PC-3 (cell line): ENCODE measurements around the gene ANK2. TPM values are rescaled to one million over a fixed set of nuclear protein-coding genes. Genes with fewer than 3 reads are reported as not detected.

Experiments
- ATAC-seq: fragments of 200-7000 bp; cut with Tn5 transposase; 2 replicates; pipeline ENCODE4 v1.9.1; 2020; ENCODE audit warnings: mild to moderate bottlenecking, moderate library complexity
- BruUV-seq: library from RNA; stranded (reverse); fragments of 400-500 nt; replicated peaks from 2 replicates; lab custom pipeline; 2021; lab: Mats Ljungman, UMichigan
- CTCF ChIA-PET: fragments of 300-600 bp; sonication (Branson Sonifier 250); formaldehyde crosslinking; loops from one replicate; lab custom pipeline; 2022; ENCODE audit warnings: antibody characterized with exemption; lab: Charles Lee
- POLR2A ChIA-PET: fragments of 300-600 bp; sonication (Branson Sonifier 250); formaldehyde crosslinking; loops from one replicate; lab custom pipeline; 2022; ENCODE audit warnings: antibody characterized with exemption; ENCODE audit not compliant: unreplicated experiment; lab: Charles Lee
- DNase-seq: peaks from one replicate; pipeline ENCODE4 v3.0.0-alpha.2; 2015
- H2AFZ ChIP-seq: fragments of 300-600 bp; sonication (generic); 2 replicates; pipeline ENCODE4 v1.6.0; 2016; ENCODE audit warnings: antibody characterized with exemption, low read length
- H3F3A ChIP-seq: fragments of 300-600 bp; sonication (generic); one replicate; pipeline ENCODE4 v1.6.0; 2017; ENCODE audit warnings: antibody characterized with exemption, low read length, control low read depth, mild to moderate bottlenecking; ENCODE audit not compliant: unreplicated experiment
- H3K27ac ChIP-seq: fragments of 300-600 bp; sonication (generic); 2 replicates; pipeline ENCODE4 v1.5.1; 2016; ENCODE audit warnings: mild to moderate bottlenecking, low read length
- H3K27me3 ChIP-seq: fragments of 300-600 bp; sonication (generic); 2 replicates; pipeline ENCODE4 v1.6.1; 2016; ENCODE audit warnings: low read length, mixed read lengths
- H3K36me3 ChIP-seq: fragments of 300-600 bp; sonication (generic); 2 replicates; pipeline ENCODE4 v1.6.1; 2016; ENCODE audit warnings: low read depth, mixed run types, low read length, mixed read lengths
- H3K4me1 ChIP-seq: fragments of 300-600 bp; sonication (generic); 2 replicates; pipeline ENCODE4 v1.5.1; 2016; ENCODE audit warnings: low read length; ENCODE audit not compliant: insufficient read depth
- H3K4me2 ChIP-seq: fragments of 300-600 bp; sonication (generic); 2 replicates; pipeline ENCODE4 v1.6.0; 2016; ENCODE audit warnings: low read length
- H3K4me3 ChIP-seq: fragments of 300-600 bp; sonication (generic); 2 replicates; pipeline ENCODE4 v1.5.1; 2016; ENCODE audit warnings: mild to moderate bottlenecking, low read length, mixed read lengths
- H3K79me2 ChIP-seq: fragments of 300-600 bp; sonication (generic); 2 replicates; pipeline ENCODE4 v1.6.1; 2017; ENCODE audit warnings: low read length, mixed read lengths
- H3K9ac ChIP-seq: fragments of 300-600 bp; sonication (generic); 2 replicates; pipeline ENCODE4 v1.6.0; 2016; ENCODE audit warnings: mild to moderate bottlenecking, low read length
- H3K9me2 ChIP-seq: fragments of 300-600 bp; sonication (generic); replicated peaks from 2 replicates; pipeline ENCODE4 v1.6.1; 2016; ENCODE audit warnings: mixed run types, low read length, mixed read lengths
- H3K9me3 ChIP-seq: fragments of 300-600 bp; sonication (generic); 2 replicates; pipeline ENCODE4 v1.6.1; 2016; ENCODE audit warnings: low read length, mixed read lengths
- H4K20me1 ChIP-seq: fragments of 300-600 bp; sonication (generic); 2 replicates; pipeline ENCODE4 v1.6.1; 2016; ENCODE audit warnings: low read length, mixed read lengths
- EZH2 ChIP-seq: fragments of 300-600 bp; sonication (generic); IDR thresholded peaks from one replicate; pipeline ENCODE4 v1.6.1; 2017; ENCODE audit warnings: antibody characterized with exemption, mild to moderate bottlenecking, low read length; ENCODE audit not compliant: unreplicated experiment
- EZH2phosphoT487 ChIP-seq: fragments of 300-600 bp; sonication (generic); IDR thresholded peaks from 2 replicates; pipeline ENCODE4 v1.6.1; 2018; ENCODE audit warnings: mild to moderate bottlenecking, antibody characterized with exemption, low read length, borderline replicate concordance
- intact Hi-C: fragments of 100-400 bp; cut with micrococcal nuclease; formaldehyde crosslinking; loops from 2 replicates; pipeline ENCODE4 v1.9.0; 2023
- total RNA-seq: library from RNA; depleted of rRNA; stranded (reverse); fragments of >200 nt; gene quantifications from 2 replicates; pipeline ENCODE4 v1.2.3, GENCODE V29; 2014
- TF ChIP-seq, protein P1 (sequence below): fragments of 300-600 bp; sonication (generic); conservative IDR thresholded peaks from 2 replicates; pipeline ENCODE4 v1.5.1; 2017; ENCODE audit warnings: antibody characterized with exemption, low read depth, mild to moderate bottlenecking, low read length

ANK2 gene
- total RNA-seq, 1 experiment from 2014 or later: 1.8 TPM

DNA sequence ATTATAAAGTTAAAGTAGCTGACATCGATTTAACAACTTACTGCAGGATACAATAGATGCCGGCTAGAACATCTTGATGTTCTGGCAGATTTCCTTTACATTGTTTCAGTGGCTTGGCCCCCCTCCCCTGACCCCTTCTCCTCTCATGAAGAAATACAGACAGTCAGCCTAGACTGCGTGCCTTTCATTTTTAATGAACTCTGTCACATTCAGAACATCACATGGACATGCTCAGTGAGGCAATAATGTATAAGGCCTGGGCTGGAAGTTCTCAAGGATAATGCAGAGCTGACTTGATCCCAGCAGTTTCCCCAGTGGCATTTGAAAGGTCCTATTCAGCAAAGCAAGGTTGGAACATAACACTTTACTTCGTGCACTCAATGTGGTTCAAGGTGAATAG, 239.2 kb downstream of the ANK2 start:
- Histone ChIP-seq H3K79me2 (no peaks in the 10 kb centered on the region), H3K9me2 (no peaks in the 10 kb centered on the region), H3K9ac (no peak overlapping the region), H3F3A (no peaks in the 10 kb centered on the region), H4K20me1 (no peaks in the 10 kb centered on the region), H3K4me1 (no peaks in the 10 kb centered on the region), H3K9me3 (no peaks in the 10 kb centered on the region), H3K36me3 (no peaks in the 10 kb centered on the region), H3K27ac (no peak overlapping the region), H3K27me3 (no peaks in the 10 kb centered on the region), H3K4me2 (no peak overlapping the region), H2AFZ (no peak overlapping the region), H3K4me3 (no peak overlapping the region)
- ATAC-seq (no peak), DNase-seq (no peak)
- ChIA-PET POLR2A (no interaction called here), CTCF (no interaction called here)
- BruUV-seq: no TSS peak
- TF ChIP-seq, protein P1, sequence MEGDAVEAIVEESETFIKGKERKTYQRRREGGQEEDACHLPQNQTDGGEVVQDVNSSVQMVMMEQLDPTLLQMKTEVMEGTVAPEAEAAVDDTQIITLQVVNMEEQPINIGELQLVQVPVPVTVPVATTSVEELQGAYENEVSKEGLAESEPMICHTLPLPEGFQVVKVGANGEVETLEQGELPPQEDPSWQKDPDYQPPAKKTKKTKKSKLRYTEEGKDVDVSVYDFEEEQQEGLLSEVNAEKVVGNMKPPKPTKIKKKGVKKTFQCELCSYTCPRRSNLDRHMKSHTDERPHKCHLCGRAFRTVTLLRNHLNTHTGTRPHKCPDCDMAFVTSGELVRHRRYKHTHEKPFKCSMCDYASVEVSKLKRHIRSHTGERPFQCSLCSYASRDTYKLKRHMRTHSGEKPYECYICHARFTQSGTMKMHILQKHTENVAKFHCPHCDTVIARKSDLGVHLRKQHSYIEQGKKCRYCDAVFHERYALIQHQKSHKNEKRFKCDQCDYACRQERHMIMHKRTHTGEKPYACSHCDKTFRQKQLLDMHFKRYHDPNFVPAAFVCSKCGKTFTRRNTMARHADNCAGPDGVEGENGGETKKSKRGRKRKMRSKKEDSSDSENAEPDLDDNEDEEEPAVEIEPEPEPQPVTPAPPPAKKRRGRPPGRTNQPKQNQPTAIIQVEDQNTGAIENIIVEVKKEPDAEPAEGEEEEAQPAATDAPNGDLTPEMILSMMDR: no peak
- no peak for TF ChIP-seq EZH2phosphoT487
- TF ChIP-seq EZH2: no peak
- intact Hi-C loops: loop anchor here (10.0 kb wide), 1 partner anchor 1406 kb away; no protein-coding TSS in a partner anchor

GRCh38 chr4:113289766-113290165, 240.3 kb downstream of the ANK2 start:
- CTCF ChIA-PET: no interaction called here
- intact Hi-C loops: loop anchor here (10.0 kb wide), 3 partner anchors 255 to 1405 kb away; no protein-coding TSS in a partner anchor

DNA sequence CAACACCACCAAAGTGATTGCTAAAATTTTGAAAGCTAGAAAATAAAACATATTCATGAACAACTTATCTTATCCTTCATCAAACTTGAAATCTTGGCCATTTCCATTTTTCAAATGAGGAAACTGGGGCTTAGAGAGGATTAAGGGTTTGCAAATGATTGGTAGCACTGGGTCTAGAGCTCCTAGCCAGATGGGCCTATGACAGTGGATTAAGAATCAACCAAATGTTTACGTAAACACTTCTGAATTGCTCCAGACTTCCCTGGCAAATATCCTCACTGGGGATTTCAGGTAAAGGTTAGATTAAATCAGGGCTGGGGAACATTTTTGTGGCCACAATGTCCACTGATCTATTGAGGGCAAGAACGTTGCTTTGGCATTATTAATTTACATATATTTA, 241.2 kb downstream of the ANK2 start:
- no peak for ATAC-seq
- H3K27me3 ChIP-seq: no peaks in the 10 kb centered on the region
- no peaks in the 10 kb centered on the region for H4K20me1 ChIP-seq
- no peaks in the 10 kb centered on the region for H3K9me2 ChIP-seq
- TF ChIP-seq EZH2phosphoT487 (no peak), EZH2 (no peak)
- TF ChIP-seq, protein P1: no peak
- no peak for DNase-seq
- no peaks in the 10 kb centered on the region for H3K79me2 ChIP-seq
- no peak overlapping the region for H3K27ac ChIP-seq
- no TSS peak for BruUV-seq
- H3K4me2 ChIP-seq: no peak overlapping the region
- intact Hi-C loops: loop anchor here (10.0 kb wide), 2 partner anchors 254 to 614 kb away; no protein-coding TSS in a partner anchor
- no peak overlapping the region for H3K4me3 ChIP-seq
- H3K9me3 ChIP-seq: no peaks in the 10 kb centered on the region
- ChIA-PET POLR2A (interaction anchor here (0.7 kb wide), 1 partner anchor 920 kb away, joined by 5 read pairs; no protein-coding TSS in a partner anchor), CTCF (no interaction called here)
- H3K4me1 ChIP-seq: no peaks in the 10 kb centered on the region
- H3F3A ChIP-seq: no peaks in the 10 kb centered on the region
- no peak overlapping the region for H3K9ac ChIP-seq
- H3K36me3 ChIP-seq: no peaks in the 10 kb centered on the region
- H2AFZ ChIP-seq: no peak overlapping the region

More at GRCh38 chr4:113289766-113290165, 240.3 kb downstream of the ANK2 start:
- BruUV-seq: no TSS peak
- POLR2A ChIA-PET: no interaction called here
- Histone ChIP-seq H3K4me1 (no peaks in the 10 kb centered on the region), H3F3A (no peaks in the 10 kb centered on the region), H2AFZ (no peak overlapping the region), H3K4me3 (no peak overlapping the region), H3K27ac (no peak overlapping the region), H3K9me3 (no peaks in the 10 kb centered on the region), H3K9me2 (no peaks in the 10 kb centered on the region), H3K36me3 (no peaks in the 10 kb centered on the region), H3K27me3 (no peaks in the 10 kb centered on the region), H3K9ac (no peak overlapping the region), H4K20me1 (no peaks in the 10 kb centered on the region), H3K4me2 (no peak overlapping the region), H3K79me2 (no peaks in the 10 kb centered on the region)
- no peak for ATAC-seq
- no peak for DNase-seq
- TF ChIP-seq, protein P1: no peak
- TF ChIP-seq EZH2phosphoT487 (no peak), EZH2 (no peak)
